ENCODE data around the gene LMF1.

DNA sequence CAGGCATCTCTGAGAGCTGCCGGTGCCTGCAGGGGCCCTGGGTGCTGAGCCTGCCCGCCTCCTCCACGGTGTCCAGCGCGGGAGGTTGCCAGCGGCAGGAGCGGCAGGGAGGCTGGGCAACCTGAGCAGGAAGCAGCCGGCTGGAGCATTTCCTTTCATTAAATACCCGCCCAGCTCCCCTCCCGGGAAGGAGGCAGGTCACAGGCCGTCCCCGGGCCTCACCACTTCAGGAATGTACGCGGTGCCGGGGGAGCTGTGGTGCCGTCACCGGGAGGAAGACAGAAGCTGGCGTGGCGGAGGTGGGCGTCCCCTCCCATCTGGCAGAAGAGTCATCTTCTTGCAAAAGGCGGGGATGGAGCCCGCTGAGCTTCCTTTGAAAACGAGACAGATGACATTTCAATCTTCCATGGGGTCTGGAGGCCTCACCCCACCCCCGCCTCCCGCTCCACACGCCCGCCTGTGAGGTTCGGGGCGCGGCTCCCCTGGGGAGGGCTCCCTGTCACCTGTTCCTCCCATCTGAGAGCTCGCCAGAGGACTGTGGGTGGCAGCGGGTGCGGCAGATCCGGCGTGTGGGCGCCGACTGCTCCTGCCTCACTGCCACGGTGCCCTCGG lies 26.8 kb upstream of the LMF1 start:
- TF ChIP-seq NFE2L2 (IDR thresholded peaks at IDR 0.05; ENCODE audit: low read length) (no peak), MTA1 (CRISPR knock-in tag; IDR thresholded peaks at IDR 0.05; ENCODE audit: borderline replicate concordance) (no peak), GABPA (IDR thresholded peaks at IDR 0.05; ENCODE audit: low read depth, low read length) (no peak), GABPA (CRISPR knock-in tag; IDR thresholded peaks at IDR 0.05; ENCODE audit: low read depth) (no peak), TRIM24 (CRISPR knock-in tag; IDR thresholded peaks at IDR 0.05) (no peak), RAD51 (IDR thresholded peaks at IDR 0.05; ENCODE audit: borderline replicate concordance) (no peak), POLR2A (IDR thresholded peaks at IDR 0.05; ENCODE audit: insufficient read depth in 1 of 2, low read depth in 2 of 2, low read length in 2 of 2) (no peak), TP53 (CRISPR knock-in tag; conservative IDR thresholded peaks at IDR 0.05) (no peak), DNMT1 (CRISPR knock-in tag; IDR thresholded peaks at IDR 0.05) (no peak), CBX2 (IDR thresholded peaks at IDR 0.05; ENCODE audit: low read depth, low read length) (no peak), CBX2 (CRISPR knock-in tag; IDR thresholded peaks at IDR 0.05; ENCODE audit: low read depth) (no peak), SRSF9 (IDR thresholded peaks at IDR 0.05; ENCODE audit: borderline replicate concordance, insufficient read depth, low read depth, low read length, poor library complexity, severe bottlenecking) (no peak), SIN3A (IDR thresholded peaks at IDR 0.05; ENCODE audit: borderline replicate concordance, low read depth, low read length) (no peak)
- TF ChIP-seq, protein P1, sequence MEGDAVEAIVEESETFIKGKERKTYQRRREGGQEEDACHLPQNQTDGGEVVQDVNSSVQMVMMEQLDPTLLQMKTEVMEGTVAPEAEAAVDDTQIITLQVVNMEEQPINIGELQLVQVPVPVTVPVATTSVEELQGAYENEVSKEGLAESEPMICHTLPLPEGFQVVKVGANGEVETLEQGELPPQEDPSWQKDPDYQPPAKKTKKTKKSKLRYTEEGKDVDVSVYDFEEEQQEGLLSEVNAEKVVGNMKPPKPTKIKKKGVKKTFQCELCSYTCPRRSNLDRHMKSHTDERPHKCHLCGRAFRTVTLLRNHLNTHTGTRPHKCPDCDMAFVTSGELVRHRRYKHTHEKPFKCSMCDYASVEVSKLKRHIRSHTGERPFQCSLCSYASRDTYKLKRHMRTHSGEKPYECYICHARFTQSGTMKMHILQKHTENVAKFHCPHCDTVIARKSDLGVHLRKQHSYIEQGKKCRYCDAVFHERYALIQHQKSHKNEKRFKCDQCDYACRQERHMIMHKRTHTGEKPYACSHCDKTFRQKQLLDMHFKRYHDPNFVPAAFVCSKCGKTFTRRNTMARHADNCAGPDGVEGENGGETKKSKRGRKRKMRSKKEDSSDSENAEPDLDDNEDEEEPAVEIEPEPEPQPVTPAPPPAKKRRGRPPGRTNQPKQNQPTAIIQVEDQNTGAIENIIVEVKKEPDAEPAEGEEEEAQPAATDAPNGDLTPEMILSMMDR (CRISPR knock-in tag; IDR thresholded peaks at IDR 0.05): no peak
- TF ChIP-seq, protein P2, sequence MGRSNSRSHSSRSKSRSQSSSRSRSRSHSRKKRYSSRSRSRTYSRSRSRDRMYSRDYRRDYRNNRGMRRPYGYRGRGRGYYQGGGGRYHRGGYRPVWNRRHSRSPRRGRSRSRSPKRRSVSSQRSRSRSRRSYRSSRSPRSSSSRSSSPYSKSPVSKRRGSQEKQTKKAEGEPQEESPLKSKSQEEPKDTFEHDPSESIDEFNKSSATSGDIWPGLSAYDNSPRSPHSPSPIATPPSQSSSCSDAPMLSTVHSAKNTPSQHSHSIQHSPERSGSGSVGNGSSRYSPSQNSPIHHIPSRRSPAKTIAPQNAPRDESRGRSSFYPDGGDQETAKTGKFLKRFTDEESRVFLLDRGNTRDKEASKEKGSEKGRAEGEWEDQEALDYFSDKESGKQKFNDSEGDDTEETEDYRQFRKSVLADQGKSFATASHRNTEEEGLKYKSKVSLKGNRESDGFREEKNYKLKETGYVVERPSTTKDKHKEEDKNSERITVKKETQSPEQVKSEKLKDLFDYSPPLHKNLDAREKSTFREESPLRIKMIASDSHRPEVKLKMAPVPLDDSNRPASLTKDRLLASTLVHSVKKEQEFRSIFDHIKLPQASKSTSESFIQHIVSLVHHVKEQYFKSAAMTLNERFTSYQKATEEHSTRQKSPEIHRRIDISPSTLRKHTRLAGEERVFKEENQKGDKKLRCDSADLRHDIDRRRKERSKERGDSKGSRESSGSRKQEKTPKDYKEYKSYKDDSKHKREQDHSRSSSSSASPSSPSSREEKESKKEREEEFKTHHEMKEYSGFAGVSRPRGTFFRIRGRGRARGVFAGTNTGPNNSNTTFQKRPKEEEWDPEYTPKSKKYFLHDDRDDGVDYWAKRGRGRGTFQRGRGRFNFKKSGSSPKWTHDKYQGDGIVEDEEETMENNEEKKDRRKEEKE (IDR thresholded peaks at IDR 0.05): no peak
- TF ChIP-seq, protein P3, sequence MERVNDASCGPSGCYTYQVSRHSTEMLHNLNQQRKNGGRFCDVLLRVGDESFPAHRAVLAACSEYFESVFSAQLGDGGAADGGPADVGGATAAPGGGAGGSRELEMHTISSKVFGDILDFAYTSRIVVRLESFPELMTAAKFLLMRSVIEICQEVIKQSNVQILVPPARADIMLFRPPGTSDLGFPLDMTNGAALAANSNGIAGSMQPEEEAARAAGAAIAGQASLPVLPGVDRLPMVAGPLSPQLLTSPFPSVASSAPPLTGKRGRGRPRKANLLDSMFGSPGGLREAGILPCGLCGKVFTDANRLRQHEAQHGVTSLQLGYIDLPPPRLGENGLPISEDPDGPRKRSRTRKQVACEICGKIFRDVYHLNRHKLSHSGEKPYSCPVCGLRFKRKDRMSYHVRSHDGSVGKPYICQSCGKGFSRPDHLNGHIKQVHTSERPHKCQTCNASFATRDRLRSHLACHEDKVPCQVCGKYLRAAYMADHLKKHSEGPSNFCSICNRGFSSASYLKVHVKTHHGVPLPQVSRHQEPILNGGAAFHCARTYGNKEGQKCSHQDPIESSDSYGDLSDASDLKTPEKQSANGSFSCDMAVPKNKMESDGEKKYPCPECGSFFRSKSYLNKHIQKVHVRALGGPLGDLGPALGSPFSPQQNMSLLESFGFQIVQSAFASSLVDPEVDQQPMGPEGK (CRISPR knock-in tag; IDR thresholded peaks at IDR 0.05): no peak

Data from HepG2 (cell line).